ENCODE measurements around the gene IGSF23. TPM values are rescaled to one million over a fixed set of nuclear protein-coding genes. Genes with fewer than 3 reads are reported as not detected.

Gene IGSF23
- total RNA-seq, 4 donors from 2014 or later = not detected

DNA sequence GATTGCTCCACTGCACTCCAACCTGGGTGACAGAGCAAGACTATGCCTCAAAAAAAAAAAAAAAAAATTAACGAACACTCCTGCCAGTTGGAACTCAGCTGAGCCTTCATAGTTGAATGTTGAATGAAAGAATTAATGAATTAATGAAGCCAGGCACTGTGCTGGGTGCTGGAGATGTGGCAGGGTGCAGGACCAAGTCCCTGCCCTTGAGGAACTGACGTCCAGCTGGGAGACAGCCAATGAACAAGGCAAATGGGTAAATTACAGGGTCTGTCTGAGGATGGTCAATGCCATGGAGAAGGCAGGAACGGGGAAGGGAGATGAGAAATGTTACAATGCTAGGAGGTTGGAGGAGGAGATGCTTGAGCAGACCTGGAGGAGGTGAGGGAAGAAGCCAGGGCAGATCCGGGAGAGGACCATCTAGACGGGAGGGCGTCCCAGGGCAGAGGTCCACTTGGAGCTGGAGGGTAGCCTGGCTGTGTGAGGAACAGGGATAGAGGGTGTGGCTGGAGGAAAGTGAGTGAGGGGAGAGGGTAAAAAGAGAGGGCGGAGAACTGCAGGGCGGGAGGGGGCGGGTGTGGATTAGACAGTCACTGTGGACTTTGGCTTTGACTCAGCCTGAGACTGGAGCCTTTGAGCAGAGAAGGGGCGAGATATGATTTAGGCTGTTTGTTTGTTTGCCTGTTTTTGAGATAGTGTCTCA lies 16.8 kb upstream of the IGSF23 start:
- Histone ChIP-seq H3K9me3 (peaks cover 0 to 7% (median 0%) of the 10 kb centered on the region in 4 donors), H3K27me3 (no peaks in the 10 kb centered on the region)

GRCh38 chr19:44597131-44597491 lies 16.3 kb upstream of the IGSF23 start:
- no peaks in the 10 kb centered on the region for H3K36me3 ChIP-seq
- no peak overlapping the region for H3K27ac ChIP-seq
- peaks cover 0 to 7% (median 0%) of the 10 kb centered on the region in 4 donors for H3K9me3 ChIP-seq
- H3K27me3 ChIP-seq = no peaks in the 10 kb centered on the region
- no peaks in the 10 kb centered on the region for H3K4me1 ChIP-seq
- 81 to 89% methylated on average over 3 of the region's 3 CpGs for WGBS, 2 donors
- TF ChIP-seq POLR2A (IDR thresholded peaks at IDR 0.05) (no peak), EP300 (IDR thresholded peaks at IDR 0.05) (no peak)
- TF ChIP-seq, protein P1, sequence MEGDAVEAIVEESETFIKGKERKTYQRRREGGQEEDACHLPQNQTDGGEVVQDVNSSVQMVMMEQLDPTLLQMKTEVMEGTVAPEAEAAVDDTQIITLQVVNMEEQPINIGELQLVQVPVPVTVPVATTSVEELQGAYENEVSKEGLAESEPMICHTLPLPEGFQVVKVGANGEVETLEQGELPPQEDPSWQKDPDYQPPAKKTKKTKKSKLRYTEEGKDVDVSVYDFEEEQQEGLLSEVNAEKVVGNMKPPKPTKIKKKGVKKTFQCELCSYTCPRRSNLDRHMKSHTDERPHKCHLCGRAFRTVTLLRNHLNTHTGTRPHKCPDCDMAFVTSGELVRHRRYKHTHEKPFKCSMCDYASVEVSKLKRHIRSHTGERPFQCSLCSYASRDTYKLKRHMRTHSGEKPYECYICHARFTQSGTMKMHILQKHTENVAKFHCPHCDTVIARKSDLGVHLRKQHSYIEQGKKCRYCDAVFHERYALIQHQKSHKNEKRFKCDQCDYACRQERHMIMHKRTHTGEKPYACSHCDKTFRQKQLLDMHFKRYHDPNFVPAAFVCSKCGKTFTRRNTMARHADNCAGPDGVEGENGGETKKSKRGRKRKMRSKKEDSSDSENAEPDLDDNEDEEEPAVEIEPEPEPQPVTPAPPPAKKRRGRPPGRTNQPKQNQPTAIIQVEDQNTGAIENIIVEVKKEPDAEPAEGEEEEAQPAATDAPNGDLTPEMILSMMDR (IDR thresholded peaks at IDR 0.05) = no peak
- no peak for DNase-seq (ENCODE audit: low spot score in 2 of 2)
- no peak overlapping the region for H3K4me3 ChIP-seq

More for the DNA sequence above, 16.8 kb upstream of the IGSF23 start:
- H3K4me3 ChIP-seq = no peak overlapping the region
- no peaks in the 10 kb centered on the region for H3K36me3 ChIP-seq
- WGBS, 2 donors = 73 to 77% methylated on average over 10 of the region's 10 CpGs
- H3K4me1 ChIP-seq = no peaks in the 10 kb centered on the region
- TF ChIP-seq POLR2A (IDR thresholded peaks at IDR 0.05) (no peak), EP300 (IDR thresholded peaks at IDR 0.05) (no peak)
- TF ChIP-seq, protein P1 (IDR thresholded peaks at IDR 0.05) = no peak
- DNase-seq (ENCODE audit: low spot score in 2 of 2) = no peak
- H3K27ac ChIP-seq = peak overlapping the region in 1 of 4 donors; percentile 26

- Histone ChIP-seq H3K27me3 (no peaks in the 10 kb centered on the region), H3K9me3 (peaks cover 0 to 7% (median 0%) of the 10 kb centered on the region in 4 donors), H3K4me3 (no peak overlapping the region), H3K36me3 (no peaks in the 10 kb centered on the region), H3K27ac (no peak overlapping the region), H3K4me1 (no peaks in the 10 kb centered on the region)
- TF ChIP-seq POLR2A (IDR thresholded peaks at IDR 0.05) = no peak
- TF ChIP-seq, protein P1 (IDR thresholded peaks at IDR 0.05) = no peak
- TF ChIP-seq EP300 (IDR thresholded peaks at IDR 0.05) = no peak
- DNase-seq (ENCODE audit: low spot score in 2 of 2) = no peak
Observed at GRCh38 chr19:44598355-44598754, 15.0 kb upstream of the IGSF23 start.

DNA sequence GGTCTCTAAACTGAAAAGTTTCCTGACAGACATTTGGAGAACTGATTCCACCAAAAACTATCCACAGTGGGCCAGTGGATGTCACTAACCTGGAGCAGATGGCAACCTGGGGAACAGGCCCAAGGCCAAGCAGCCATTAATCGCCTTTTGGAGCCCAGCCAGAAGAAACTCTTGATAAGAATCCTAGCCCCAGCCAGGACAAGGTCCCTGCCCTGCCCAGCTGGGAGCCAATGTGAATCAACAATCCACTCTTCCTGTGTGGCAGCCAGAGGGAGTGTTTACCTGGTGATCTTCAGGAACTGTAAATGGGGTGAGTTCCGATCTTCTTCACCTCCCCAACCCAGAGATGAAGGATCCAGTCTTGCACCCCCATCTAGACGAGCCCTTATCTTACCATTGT lies 14.5 kb upstream of the IGSF23 start:
- WGBS, 2 donors = 58 to 72% methylated on average over 3 of the region's 3 CpGs
- Histone ChIP-seq H3K27ac (no peak overlapping the region), H3K4me3 (no peak overlapping the region), H3K9me3 (peaks cover 0 to 7% (median 0%) of the 10 kb centered on the region in 4 donors), H3K4me1 (no peaks in the 10 kb centered on the region), H3K27me3 (no peaks in the 10 kb centered on the region), H3K36me3 (no peaks in the 10 kb centered on the region)
- TF ChIP-seq POLR2A (IDR thresholded peaks at IDR 0.05) (no peak), EP300 (IDR thresholded peaks at IDR 0.05) (no peak)
- TF ChIP-seq, protein P1 (IDR thresholded peaks at IDR 0.05) = no peak
- DNase-seq (ENCODE audit: low spot score in 2 of 2) = no peak

- Histone ChIP-seq H3K27ac (no peak overlapping the region), H3K36me3 (no peaks in the 10 kb centered on the region), H3K27me3 (no peaks in the 10 kb centered on the region), H3K4me1 (no peaks in the 10 kb centered on the region), H3K9me3 (peaks cover 0 to 7% (median 0%) of the 10 kb centered on the region in 4 donors), H3K4me3 (no peak overlapping the region)
- 74 to 76% methylated on average over 4 of the region's 4 CpGs for WGBS, 2 donors
- TF ChIP-seq, protein P1 (IDR thresholded peaks at IDR 0.05) = no peak
- TF ChIP-seq POLR2A (IDR thresholded peaks at IDR 0.05) (no peak), EP300 (IDR thresholded peaks at IDR 0.05) (no peak)
- no peak for DNase-seq (ENCODE audit: low spot score in 2 of 2)
Observed at GRCh38 chr19:44600466-44600865, 12.9 kb upstream of the IGSF23 start.

Measured in tibial nerve (tissue), 4 donors.